C4-2B (cell line): ENCODE measurements around the gene SYNE2.
"Not testable (repeated sequence)": the region's sequence is repeated elsewhere in the genome, so short reads cannot be mapped to it uniquely, and the experiment has no call there.

ENCODE experiments used
- ZFX ChIP-seq: fragments of 450-650 bp; IDR thresholded peaks from 2 replicates; pipeline ENCODE4 v1.6.1; 2017
- TF ChIP-seq, protein P1 (sequence below): fragments of 450-650 bp; conservative IDR thresholded peaks from 2 replicates; pipeline ENCODE4 v1.5.1; 2017; ENCODE audit warnings: mild to moderate bottlenecking

GRCh38 chr14:64037869-64038745 is 185.3 kb downstream of the SYNE2 start:
- TF ChIP-seq, protein P1, sequence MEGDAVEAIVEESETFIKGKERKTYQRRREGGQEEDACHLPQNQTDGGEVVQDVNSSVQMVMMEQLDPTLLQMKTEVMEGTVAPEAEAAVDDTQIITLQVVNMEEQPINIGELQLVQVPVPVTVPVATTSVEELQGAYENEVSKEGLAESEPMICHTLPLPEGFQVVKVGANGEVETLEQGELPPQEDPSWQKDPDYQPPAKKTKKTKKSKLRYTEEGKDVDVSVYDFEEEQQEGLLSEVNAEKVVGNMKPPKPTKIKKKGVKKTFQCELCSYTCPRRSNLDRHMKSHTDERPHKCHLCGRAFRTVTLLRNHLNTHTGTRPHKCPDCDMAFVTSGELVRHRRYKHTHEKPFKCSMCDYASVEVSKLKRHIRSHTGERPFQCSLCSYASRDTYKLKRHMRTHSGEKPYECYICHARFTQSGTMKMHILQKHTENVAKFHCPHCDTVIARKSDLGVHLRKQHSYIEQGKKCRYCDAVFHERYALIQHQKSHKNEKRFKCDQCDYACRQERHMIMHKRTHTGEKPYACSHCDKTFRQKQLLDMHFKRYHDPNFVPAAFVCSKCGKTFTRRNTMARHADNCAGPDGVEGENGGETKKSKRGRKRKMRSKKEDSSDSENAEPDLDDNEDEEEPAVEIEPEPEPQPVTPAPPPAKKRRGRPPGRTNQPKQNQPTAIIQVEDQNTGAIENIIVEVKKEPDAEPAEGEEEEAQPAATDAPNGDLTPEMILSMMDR: not testable (repeated sequence)
- TF ChIP-seq ZFX: not testable (repeated sequence)
